Bronchial epithelial cell (primary cell): Measurements from ENCODE around the gene HINFP. TPM values are rescaled to one million over a fixed set of nuclear protein-coding genes. Genes with fewer than 3 reads are reported as not detected.

Source experiments
- DNase-seq: peaks from one replicate; pipeline ENCODE4 v3.0.0-alpha.2; 2010; ENCODE audit warnings: low read depth
- FAIRE-seq: peaks from 2 replicates; lab custom pipeline; 2011; peaks lifted over from hg19 to GRCh38; lab: Jason Lieb, UNC
- H3K27me3 ChIP-seq: 2 replicates; pipeline ENCODE4 v1.5.1; 2011; ENCODE audit warnings: low read length; ENCODE audit not compliant: control insufficient read depth, insufficient read depth
- H3K36me3 ChIP-seq: 2 replicates; pipeline ENCODE4 v1.5.1; 2011; ENCODE audit warnings: low read length; ENCODE audit not compliant: control insufficient read depth, insufficient read depth
- H3K4me3 ChIP-seq: 2 replicates; pipeline ENCODE4 v1.5.1; 2011; ENCODE audit warnings: mild to moderate bottlenecking, low read depth, low read length, control low read depth
- CTCF ChIP-seq: IDR thresholded peaks from 2 replicates; pipeline ENCODE4 v1.5.1; 2011; ENCODE audit warnings: mild to moderate bottlenecking, moderate library complexity, low read length, control low read depth, inconsistent platforms; ENCODE audit not compliant: insufficient read depth, severe bottlenecking
- total RNA-seq: library from RNA; depleted of rRNA; stranded (reverse); fragments of >200 nt; gene quantifications from 2 replicates; pipeline ENCODE4 v1.2.1, GENCODE V29; 2014

The HINFP gene
- total RNA-seq: 12.4 TPM in 2 replicates

- Histone ChIP-seq H3K4me3 (peak within 1 kb of the TSS; percentile 74), H3K27me3 (no peaks in the 10 kb centered on the region), H3K36me3 (peaks cover 3% of the 10 kb centered on the region)
- FAIRE-seq (no peak), DNase-seq (peak; percentile 97)
- TF ChIP-seq CTCF: no peak
Observed at GRCh38 chr11:119121008-119121810, at the start of gene HINFP. TSS of gene HINFP (plus strand) at chr11:119121580. CDS start at chr11:119126945, 5,365 bp downstream.

- FAIRE-seq (no peak), DNase-seq (no peak)
- H3K36me3 ChIP-seq: peaks cover 26% of the 10 kb centered on the region
- no peak overlapping the region for H3K4me3 ChIP-seq
- H3K27me3 ChIP-seq: no peaks in the 10 kb centered on the region
- TF ChIP-seq CTCF: no peak
Observed at GRCh38 chr11:119077839-119078238, 43.5 kb upstream of the HINFP start.

GRCh38 chr11:119078675-119079420, 42.5 kb upstream of the HINFP start:
- H3K27me3 ChIP-seq: no peaks in the 10 kb centered on the region
- peak; percentile 7 for FAIRE-seq
- no peak for DNase-seq
- H3K4me3 ChIP-seq: no peak overlapping the region
- TF ChIP-seq CTCF: no peak
- H3K36me3 ChIP-seq: peaks cover 23% of the 10 kb centered on the region

- no peak for DNase-seq
- no peak overlapping the region for H3K4me3 ChIP-seq
- FAIRE-seq: no peak
- H3K27me3 ChIP-seq: no peaks in the 10 kb centered on the region
- no peak for TF ChIP-seq CTCF
- H3K36me3 ChIP-seq: peaks cover 23% of the 10 kb centered on the region
Observed at GRCh38 chr11:119081682-119082260, 39.6 kb upstream of the HINFP start.

DNA sequence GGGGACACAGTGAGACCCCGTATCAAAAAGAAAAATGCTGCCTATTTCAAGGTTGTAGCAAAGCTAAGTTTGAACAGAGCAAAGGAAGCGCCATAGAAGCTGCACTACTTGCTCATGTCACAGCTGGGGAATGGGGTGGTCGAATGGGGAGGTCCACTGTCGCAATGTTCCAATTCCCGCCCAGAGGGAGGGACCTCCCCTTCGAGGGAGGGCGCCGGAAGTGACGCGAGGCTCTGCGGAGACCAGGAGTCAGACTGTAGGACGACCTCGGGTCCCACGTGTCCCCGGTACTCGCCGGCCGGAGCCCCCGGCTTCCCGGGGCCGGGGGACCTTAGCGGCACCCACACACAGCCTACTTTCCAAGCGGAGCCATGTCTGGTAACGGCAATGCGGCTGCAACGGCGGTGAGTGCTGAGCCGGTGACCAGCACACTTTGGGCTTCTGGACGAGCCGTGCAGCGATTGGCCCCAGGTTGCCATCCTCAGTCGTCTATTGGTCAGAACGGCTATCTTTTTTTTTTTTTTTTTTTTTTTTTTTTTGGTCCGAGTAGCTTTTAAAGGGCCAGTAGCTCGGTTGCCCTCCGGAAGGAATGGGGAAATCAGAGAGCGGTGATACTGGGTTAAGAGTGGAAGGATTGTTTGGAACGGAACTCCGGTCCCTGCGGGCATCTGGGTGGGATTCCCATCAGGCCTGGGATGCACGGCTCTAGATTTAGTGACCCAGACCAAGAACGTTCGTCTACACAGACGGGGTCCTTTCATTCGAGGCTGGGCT, 36.5 kb upstream of the HINFP start, which contains the start of gene HMBS:
TSS of gene HMBS (plus strand) at position 219 of the 774 bp plus-strand sequence. CDS start at position 372, 153 bp downstream.
- Histone ChIP-seq H3K27me3 (no peaks in the 10 kb centered on the region), H3K36me3 (peaks cover 16% of the 10 kb centered on the region), H3K4me3 (peak within 1 kb of the TSS; percentile 66)
- DNase-seq: peak; percentile 89
- FAIRE-seq: no peak
- no peak for TF ChIP-seq CTCF
